Choroid plexus epithelial cell (primary cell): ENCODE measurements around the gene TCAF1.

ENCODE experiments used
- DNase-seq: peaks from one replicate; pipeline ENCODE4 v3.0.0-alpha.2; 2010; ENCODE audit warnings: low read depth
- H3K4me3 ChIP-seq: 2 replicates; pipeline ENCODE4 v1.5.1; 2011; ENCODE audit warnings: low read depth, mild to moderate bottlenecking, control low read depth, low read length, moderate library complexity
- TF ChIP-seq, protein P1 (sequence below): conservative IDR thresholded peaks from 2 replicates; pipeline ENCODE4 v1.5.1; 2011; ENCODE audit warnings: low read depth, mild to moderate bottlenecking, control low read depth, inconsistent platforms, low read length, moderate library complexity

TCAF1 gene

GRCh38 chr7:143936087-143937009 is 34.4 kb upstream of the TCAF1 start:
- TF ChIP-seq, protein P1, sequence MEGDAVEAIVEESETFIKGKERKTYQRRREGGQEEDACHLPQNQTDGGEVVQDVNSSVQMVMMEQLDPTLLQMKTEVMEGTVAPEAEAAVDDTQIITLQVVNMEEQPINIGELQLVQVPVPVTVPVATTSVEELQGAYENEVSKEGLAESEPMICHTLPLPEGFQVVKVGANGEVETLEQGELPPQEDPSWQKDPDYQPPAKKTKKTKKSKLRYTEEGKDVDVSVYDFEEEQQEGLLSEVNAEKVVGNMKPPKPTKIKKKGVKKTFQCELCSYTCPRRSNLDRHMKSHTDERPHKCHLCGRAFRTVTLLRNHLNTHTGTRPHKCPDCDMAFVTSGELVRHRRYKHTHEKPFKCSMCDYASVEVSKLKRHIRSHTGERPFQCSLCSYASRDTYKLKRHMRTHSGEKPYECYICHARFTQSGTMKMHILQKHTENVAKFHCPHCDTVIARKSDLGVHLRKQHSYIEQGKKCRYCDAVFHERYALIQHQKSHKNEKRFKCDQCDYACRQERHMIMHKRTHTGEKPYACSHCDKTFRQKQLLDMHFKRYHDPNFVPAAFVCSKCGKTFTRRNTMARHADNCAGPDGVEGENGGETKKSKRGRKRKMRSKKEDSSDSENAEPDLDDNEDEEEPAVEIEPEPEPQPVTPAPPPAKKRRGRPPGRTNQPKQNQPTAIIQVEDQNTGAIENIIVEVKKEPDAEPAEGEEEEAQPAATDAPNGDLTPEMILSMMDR: no peak
- DNase-seq: peak; percentile 87

GRCh38 chr7:143934526-143935325 is 32.8 kb upstream of the TCAF1 start, which contains the start of gene OR2F2:
Gene OR2F2, plus strand, starts transcription at chr7:143935233. Its CDS starts 0 bp downstream, at chr7:143935233.
- peak; percentile 87 for DNase-seq
- TF ChIP-seq, protein P1: no peak
- no peak within 1 kb of the TSS for H3K4me3 ChIP-seq

More at GRCh38 chr7:143936087-143937009, 34.4 kb upstream of the TCAF1 start:
- H3K4me3 ChIP-seq: no peak overlapping the region

GRCh38 chr7:143931739-143932138 is 29.8 kb upstream of the TCAF1 start:
- no peak overlapping the region for H3K4me3 ChIP-seq
- peak; percentile 49 for DNase-seq
- TF ChIP-seq, protein P1: no peak

GRCh38 chr7:143929224-143929920 is 27.4 kb upstream of the TCAF1 start:
- DNase-seq: peak; percentile 43
- H3K4me3 ChIP-seq: no peak overlapping the region
- TF ChIP-seq, protein P1: no peak

- TF ChIP-seq, protein P1: no peak
- no peak for DNase-seq
- H3K4me3 ChIP-seq: no peak overlapping the region
These were observed 22.9 kb upstream of the TCAF1 start for GRCh38 chr7:143924851-143925250.

DNA sequence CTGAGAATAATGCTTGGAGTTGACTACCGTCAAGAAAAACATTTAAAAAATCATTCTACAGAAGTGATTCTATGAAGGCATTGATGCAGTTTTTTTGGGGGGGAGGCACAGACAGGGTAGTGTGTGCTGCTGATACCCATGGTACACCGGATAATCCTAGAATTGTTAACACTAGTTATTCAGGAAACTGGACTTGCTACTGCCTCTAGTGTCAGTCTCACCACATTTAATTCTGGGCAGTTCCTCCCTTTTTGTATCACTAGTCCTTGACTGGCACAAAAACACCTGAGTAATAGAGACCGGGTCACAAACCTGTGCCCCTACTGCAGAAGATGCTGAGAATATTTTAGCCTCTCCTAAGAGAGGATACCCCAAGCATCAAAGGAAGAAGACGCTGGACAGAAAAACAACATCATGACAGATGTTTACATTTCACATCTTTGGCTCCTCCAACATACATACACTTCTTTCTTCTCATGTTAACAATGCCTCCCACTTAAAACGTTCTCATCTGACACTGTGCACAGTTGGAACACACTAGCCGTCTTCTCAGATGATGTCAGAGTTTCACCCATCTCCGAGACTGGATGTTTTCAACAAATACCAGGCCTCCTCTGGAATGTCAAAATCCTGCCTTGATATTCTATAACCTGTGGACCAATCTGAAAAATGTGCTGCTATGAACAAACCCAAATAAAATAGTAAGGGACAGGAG is 13.1 kb upstream of the TCAF1 start:
- H3K4me3 ChIP-seq: no peak overlapping the region
- DNase-seq: no peak
- TF ChIP-seq, protein P1: peak; percentile 35
